DOHH2 (cell line): ENCODE measurements around the gene ATP6V0D1.

Experiments used
- EZH2phosphoT487 ChIP-seq: fragments of 200-600 bp; sonication (generic); IDR thresholded peaks from 2 replicates; pipeline ENCODE4 v1.6.1; 2017; ENCODE audit warnings: borderline replicate concordance, mild to moderate bottlenecking, antibody characterized with exemption, low read length, moderate library complexity, mixed read lengths
- TF ChIP-seq, protein P1 (sequence below): fragments of 200-600 bp; sonication (generic); IDR thresholded peaks from one replicate; pipeline ENCODE4 v1.5.1; 2014; ENCODE audit warnings: antibody characterized with exemption, mild to moderate bottlenecking, low read depth, low read length; ENCODE audit not compliant: poor library complexity, severe bottlenecking

DNA sequence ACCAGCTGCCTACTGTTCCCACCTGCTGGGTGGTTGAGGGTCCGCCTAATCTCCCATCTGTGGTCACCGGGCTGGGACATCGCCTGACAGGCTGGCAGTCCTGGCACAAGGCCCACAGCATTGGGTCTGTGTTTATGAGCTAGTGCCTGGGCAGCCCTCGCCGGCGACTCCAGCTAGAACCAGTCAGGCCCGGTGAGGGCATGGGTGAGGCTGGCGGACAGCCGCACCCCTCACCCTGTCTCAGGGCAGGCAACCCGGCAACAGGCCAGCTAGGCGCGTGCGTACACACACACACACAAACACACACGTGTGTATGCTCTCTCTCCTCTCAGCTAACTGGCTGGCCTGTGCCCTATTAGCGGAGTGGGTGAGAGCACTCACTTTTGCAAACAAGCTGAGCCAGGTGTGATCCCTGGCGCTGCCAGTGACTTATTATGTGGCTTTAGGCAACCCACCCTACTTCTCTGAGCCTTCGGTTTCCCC lies 39.6 kb downstream of the ATP6V0D1 start:
- TF ChIP-seq, protein P1, sequence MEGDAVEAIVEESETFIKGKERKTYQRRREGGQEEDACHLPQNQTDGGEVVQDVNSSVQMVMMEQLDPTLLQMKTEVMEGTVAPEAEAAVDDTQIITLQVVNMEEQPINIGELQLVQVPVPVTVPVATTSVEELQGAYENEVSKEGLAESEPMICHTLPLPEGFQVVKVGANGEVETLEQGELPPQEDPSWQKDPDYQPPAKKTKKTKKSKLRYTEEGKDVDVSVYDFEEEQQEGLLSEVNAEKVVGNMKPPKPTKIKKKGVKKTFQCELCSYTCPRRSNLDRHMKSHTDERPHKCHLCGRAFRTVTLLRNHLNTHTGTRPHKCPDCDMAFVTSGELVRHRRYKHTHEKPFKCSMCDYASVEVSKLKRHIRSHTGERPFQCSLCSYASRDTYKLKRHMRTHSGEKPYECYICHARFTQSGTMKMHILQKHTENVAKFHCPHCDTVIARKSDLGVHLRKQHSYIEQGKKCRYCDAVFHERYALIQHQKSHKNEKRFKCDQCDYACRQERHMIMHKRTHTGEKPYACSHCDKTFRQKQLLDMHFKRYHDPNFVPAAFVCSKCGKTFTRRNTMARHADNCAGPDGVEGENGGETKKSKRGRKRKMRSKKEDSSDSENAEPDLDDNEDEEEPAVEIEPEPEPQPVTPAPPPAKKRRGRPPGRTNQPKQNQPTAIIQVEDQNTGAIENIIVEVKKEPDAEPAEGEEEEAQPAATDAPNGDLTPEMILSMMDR, result no peak
- TF ChIP-seq EZH2phosphoT487, result no peak
